Activated T-helper 1 cell treated with anti-CD3 and anti-CD28 coated beads, Interleukin-2, amount 50 U/mL, for 16 hours (primary cell): ENCODE results near the gene TNFRSF18.
"Not testable (repeated sequence)": the region's sequence is repeated elsewhere in the genome, so short reads cannot be mapped to it uniquely, and the experiment has no call there.

Source experiments
- DNase-seq, 2 donors: peaks; one replicate each; pipeline ENCODE4 v3.0.0-alpha.2; 2020; ENCODE audit warnings: low read depth in 1 of 2, low spot score in 1 of 2

TNFRSF18 gene

GRCh38 chr1:1179346-1179982 is 26.9 kb downstream of the TNFRSF18 start:
- no peak for DNase-seq

- no peak for DNase-seq
Measured at GRCh38 chr1:1178794-1179331, 27.5 kb downstream of the TNFRSF18 start.

DNA sequence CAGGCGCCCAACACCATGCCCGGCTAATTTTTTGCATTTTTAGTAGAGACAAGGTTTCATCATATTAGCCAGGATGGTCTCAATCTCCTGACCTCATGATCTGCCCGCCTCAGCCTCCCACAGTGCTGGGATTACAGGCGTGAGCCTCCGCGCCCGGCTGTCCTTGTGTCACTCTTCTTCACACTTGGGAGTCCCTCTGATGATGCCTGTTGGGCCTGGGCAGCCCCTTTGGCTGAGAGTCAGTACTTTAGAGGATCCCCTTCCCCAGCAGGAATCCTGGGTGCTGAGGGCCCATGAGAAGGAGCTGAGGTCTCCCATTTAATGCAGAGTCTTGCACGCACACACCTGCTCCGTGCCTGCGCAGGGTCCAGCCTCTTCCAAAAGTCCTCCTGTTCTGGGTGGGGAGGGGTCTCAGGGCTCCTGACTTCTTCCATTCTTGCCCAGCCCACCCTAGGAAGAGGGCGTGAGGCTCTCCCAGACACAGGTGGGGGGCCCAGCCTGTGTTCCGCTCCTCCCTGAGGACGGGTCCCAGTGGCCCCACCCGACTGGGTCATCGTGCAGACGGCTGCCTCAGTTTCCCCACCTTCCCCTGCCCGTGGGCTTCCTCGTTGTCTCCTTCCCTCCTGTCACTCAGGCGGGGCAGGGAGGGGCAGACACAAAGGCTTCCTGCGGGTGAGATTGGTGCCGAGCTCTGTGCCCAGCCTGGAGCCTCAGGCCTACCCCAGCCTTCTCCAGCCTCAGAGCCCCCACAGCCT is 28.8 kb downstream of the TNFRSF18 start:
- no peak for DNase-seq

- DNase-seq: no peak
Measured at GRCh38 chr1:1176931-1177330, 29.5 kb downstream of the TNFRSF18 start.

- DNase-seq: not testable (repeated sequence)
Measured at GRCh38 chr1:1176063-1176761, 30.2 kb downstream of the TNFRSF18 start.

GRCh38 chr1:1175221-1176062 is 30.9 kb downstream of the TNFRSF18 start:
- no peak for DNase-seq

DNA sequence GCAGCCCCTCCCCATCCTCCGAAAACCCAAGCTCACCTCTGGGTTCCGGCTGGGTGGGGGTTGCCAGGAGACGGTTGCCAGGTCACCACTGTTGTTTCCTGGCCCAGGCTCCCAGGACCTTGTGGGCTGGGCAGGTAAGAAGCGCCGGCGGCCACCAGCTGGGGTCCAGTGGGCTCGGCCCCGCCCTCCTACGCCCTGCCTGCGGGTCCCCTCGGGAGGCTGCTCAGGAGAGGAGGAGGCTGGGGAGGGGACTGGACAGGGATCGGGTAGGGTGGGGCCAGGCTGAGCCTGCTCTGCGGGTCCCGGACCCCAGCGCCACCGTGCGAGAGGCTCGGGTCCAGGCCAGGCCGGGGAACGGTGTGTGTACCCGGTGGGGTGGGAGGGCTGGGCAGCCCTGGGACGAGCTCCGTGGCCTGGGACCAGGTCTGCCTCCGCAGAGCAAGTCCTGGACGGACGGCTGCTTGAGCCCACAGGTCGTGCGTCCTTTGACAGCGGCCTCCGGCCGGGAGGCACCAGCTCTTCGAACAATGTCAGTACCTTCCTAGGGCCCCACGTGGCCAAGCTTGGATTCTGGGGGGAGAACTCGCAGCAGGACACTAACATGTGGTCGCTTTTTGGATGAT is 32.5 kb downstream of the TNFRSF18 start, which contains the start of gene TTLL10:
TTLL10 (plus strand) TSS at position 88 of the 623 bp plus-strand sequence. CDS start 5,336 bp downstream, outside the sequence.
- DNase-seq: no peak

DNA sequence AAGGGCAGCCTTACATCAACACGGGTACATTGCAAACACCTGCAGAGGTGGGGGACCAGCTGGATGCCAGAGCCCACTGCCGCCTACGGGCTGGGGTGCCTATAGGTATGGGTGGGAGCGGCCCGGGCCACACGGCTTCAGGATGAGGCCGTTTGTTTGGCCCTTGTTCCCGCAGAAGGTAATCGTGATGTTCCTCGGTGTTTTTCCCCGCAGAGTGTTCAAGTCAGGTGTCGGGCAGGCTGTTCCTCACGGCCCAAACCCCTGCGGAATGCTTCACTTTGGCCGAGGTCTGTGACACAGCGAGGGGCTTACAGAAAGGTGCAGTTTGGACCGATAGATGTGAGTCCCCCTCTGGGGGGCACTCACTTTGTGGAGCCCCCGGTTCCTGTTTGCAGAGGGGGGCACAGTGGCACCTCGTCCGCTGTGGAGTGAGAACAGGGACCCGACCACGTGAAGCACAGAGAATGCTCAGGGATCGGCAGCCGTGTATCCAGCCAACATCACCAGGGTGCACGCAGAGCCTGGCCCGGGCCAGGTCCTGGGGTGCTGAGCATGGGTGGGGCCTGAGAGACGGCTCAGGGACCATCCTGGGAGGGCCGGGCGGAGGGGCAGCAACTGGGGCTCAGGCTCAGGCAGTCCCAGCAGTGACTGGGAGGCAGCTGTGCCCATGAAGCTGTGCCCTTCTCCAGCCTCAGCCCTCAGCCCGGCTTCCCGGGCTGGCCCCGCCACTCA is 33.2 kb downstream of the TNFRSF18 start:
- DNase-seq: no peak

- DNase-seq: no peak
Measured at GRCh38 chr1:1171546-1172340, 34.6 kb downstream of the TNFRSF18 start.

DNA sequence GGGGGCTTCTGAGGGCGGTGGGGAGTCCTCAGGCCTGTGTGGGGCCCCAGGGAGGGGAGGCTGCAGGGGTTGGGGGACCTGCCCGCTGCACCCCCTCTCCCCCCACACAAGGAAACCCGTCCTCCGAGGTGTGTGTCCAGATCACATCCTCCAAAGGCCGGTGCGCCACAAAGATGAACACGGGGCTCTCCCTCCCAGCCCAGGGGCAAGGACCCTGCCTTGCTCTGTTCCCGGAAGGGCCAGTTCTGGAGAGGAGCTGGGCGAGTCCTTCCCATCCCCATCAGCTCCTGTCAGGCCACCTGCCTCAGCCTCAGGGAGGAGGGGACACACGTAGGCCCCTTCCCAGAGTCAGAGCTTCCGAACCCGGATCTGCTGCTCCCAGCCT is 35.2 kb downstream of the TNFRSF18 start:
- DNase-seq: no peak

- DNase-seq: no peak
Measured at GRCh38 chr1:1170215-1171091, 35.9 kb downstream of the TNFRSF18 start.

DNA sequence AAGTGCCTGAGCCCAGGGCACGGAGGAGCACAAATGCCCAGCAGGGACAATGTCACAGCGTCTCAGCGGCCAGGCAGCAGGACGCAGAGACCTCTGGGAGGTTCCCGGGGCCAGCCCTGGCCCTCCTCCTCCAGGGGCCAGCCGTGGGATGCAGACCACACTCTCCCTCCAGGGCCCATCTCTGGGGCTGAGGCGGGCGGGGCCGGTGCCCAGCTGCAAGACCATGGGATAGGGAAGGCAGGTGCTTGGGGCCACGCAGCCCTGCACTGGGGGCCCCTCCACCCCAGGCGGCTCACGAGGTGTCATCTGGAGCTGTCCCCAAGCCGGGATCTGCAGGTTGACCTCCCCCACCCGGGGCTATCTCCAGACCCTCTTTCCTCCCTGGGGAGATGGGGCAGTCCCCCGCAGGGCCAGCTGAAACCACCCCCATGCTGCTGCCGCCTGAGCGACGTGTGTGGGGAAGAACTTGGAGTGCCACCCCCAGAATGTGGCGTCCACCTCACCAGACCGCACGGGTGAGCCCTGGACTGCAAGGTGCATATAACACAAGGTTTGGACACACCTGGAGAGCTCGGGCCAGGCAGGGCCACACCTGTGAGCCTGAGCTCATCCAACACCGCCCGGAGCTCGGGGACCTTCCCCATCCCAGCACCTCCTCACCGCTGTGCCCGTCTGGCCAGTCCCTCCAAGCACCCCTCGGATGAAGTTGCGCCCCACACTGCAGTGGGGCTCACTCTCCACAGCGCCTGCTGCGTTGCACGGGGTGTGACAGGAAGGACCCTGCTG is 36.8 kb downstream of the TNFRSF18 start:
- no peak for DNase-seq

- DNase-seq: no peak
Measured at GRCh38 chr1:1168451-1169411, 37.7 kb downstream of the TNFRSF18 start.

DNA sequence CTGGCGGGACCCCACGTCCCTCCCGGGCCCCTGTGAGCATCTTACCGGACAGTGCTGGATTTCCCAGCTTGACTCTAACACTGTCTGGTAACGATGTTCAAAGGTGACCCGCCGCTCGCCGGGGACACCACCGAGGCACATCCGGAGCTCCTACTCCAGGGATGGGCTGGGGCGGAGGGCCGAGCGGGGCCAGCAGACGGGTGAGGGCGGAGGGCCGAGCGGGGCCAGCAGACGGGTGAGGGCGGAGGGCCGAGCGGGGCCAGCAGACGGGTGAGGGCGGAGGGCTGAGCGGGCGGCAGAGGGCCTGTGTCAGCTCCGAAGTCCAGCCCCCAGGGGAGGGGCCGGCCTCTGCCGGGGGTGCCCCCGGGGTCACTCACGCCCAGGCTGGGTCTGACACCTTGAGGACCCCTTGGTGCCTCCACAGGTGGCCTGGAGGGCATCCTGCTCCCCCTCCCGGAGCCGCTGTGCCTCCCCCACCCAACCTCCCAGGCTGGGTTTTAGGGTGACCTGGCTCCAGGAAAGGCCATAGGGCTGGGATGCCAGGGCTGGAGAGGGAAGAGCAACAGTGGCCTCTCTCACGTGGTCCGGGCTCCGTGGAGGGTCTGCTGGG is 38.4 kb downstream of the TNFRSF18 start:
- DNase-seq: no peak

- no peak for DNase-seq
Measured at GRCh38 chr1:1167398-1167821, 39.0 kb downstream of the TNFRSF18 start.
